ENCODE measurements around the gene PDGFRB.

DNA sequence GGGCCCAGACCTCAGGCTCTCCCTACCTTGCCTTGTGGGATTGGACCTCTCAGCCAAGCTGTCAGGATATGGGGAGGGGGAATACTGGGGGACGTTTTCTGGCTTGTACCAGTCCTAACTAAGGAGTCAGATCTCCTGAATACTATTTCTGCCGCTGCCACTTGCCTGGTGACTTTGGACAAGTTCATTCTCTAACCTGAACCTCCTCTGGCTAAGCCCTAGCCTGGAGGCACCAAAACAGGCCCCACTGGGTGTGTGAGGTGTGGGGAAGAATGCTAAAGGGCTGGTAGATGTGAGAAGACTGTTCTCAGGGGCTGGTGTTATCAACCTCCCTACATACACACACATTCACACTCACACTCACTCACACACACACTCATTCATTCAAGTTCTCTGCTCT is 35.3 kb upstream of the PDGFRB start:
- TF ChIP-seq, protein P1, sequence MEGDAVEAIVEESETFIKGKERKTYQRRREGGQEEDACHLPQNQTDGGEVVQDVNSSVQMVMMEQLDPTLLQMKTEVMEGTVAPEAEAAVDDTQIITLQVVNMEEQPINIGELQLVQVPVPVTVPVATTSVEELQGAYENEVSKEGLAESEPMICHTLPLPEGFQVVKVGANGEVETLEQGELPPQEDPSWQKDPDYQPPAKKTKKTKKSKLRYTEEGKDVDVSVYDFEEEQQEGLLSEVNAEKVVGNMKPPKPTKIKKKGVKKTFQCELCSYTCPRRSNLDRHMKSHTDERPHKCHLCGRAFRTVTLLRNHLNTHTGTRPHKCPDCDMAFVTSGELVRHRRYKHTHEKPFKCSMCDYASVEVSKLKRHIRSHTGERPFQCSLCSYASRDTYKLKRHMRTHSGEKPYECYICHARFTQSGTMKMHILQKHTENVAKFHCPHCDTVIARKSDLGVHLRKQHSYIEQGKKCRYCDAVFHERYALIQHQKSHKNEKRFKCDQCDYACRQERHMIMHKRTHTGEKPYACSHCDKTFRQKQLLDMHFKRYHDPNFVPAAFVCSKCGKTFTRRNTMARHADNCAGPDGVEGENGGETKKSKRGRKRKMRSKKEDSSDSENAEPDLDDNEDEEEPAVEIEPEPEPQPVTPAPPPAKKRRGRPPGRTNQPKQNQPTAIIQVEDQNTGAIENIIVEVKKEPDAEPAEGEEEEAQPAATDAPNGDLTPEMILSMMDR (conservative IDR thresholded peaks at IDR 0.05; ENCODE audit: low read depth, low read length), result no peak
- no peak for TF ChIP-seq EZH2 (IDR thresholded peaks at IDR 0.05; ENCODE audit: low read length, unreplicated experiment)
- TF ChIP-seq EZH2phosphoT487 (IDR thresholded peaks at IDR 0.05; ENCODE audit: borderline replicate concordance, low read length), result no peak
